Epithelial cell of proximal tubule (primary cell): ENCODE data around the gene YEATS2. TPM values are rescaled to one million over a fixed set of nuclear protein-coding genes. Genes with fewer than 3 reads are reported as not detected.

Experiments
- DNase-seq: peaks from one replicate; pipeline ENCODE4 v3.0.0-alpha.2; 2011; ENCODE audit warnings: low read depth
- H3K4me3 ChIP-seq: 2 replicates; pipeline ENCODE4 v1.5.1; 2011; ENCODE audit warnings: low read depth, mild to moderate bottlenecking, low read length
- CTCF ChIP-seq: conservative IDR thresholded peaks from 2 replicates; pipeline ENCODE4 v1.5.1; 2012; ENCODE audit warnings: low read depth, mild to moderate bottlenecking, low read length
- total RNA-seq: library from RNA; depleted of rRNA; stranded (reverse); fragments of >200 nt; gene quantifications from 2 replicates; pipeline ENCODE4 v1.2.3, GENCODE V29; 2015

YEATS2 gene
- total RNA-seq, 1 donor from 2014 or later = 33.7 TPM

- TF ChIP-seq CTCF = no peak
Observed at GRCh38 chr3:183801601-183802000, 104.0 kb downstream of the YEATS2 start.

GRCh38 chr3:183802989-183803388 lies 105.4 kb downstream of the YEATS2 start:
- no peak overlapping the region for H3K4me3 ChIP-seq
- DNase-seq = no peak
- no peak for TF ChIP-seq CTCF

More at GRCh38 chr3:183801601-183802000, 104.0 kb downstream of the YEATS2 start:
- DNase-seq = no peak
- H3K4me3 ChIP-seq = no peak overlapping the region

- DNase-seq = no peak
- TF ChIP-seq CTCF = no peak
- H3K4me3 ChIP-seq = no peak overlapping the region
Observed at GRCh38 chr3:183807209-183807728, 109.7 kb downstream of the YEATS2 start.

GRCh38 chr3:183807881-183808280 lies 110.3 kb downstream of the YEATS2 start:
- DNase-seq = no peak
- H3K4me3 ChIP-seq = no peak overlapping the region
- no peak for TF ChIP-seq CTCF

GRCh38 chr3:183808355-183808754 lies 110.8 kb downstream of the YEATS2 start:
- no peak for TF ChIP-seq CTCF
- no peak overlapping the region for H3K4me3 ChIP-seq
- DNase-seq = no peak

- no peak for TF ChIP-seq CTCF
- H3K4me3 ChIP-seq = no peak overlapping the region
- no peak for DNase-seq
Observed at GRCh38 chr3:183809270-183809669, 111.7 kb downstream of the YEATS2 start.

GRCh38 chr3:183810643-183811594 lies 113.3 kb downstream of the YEATS2 start:
- no peak for DNase-seq
- H3K4me3 ChIP-seq = no peak overlapping the region
- no peak for TF ChIP-seq CTCF
